LNCAP (cell line): Measurements from ENCODE around the gene BLTP3A.

Experiments
- TF ChIP-seq, protein P1 (sequence below): fragments of 450-650 bp; IDR thresholded peaks from 2 replicates; pipeline ENCODE4 v1.5.1; 2017; ENCODE audit warnings: mild to moderate bottlenecking

The BLTP3A gene, protein sequence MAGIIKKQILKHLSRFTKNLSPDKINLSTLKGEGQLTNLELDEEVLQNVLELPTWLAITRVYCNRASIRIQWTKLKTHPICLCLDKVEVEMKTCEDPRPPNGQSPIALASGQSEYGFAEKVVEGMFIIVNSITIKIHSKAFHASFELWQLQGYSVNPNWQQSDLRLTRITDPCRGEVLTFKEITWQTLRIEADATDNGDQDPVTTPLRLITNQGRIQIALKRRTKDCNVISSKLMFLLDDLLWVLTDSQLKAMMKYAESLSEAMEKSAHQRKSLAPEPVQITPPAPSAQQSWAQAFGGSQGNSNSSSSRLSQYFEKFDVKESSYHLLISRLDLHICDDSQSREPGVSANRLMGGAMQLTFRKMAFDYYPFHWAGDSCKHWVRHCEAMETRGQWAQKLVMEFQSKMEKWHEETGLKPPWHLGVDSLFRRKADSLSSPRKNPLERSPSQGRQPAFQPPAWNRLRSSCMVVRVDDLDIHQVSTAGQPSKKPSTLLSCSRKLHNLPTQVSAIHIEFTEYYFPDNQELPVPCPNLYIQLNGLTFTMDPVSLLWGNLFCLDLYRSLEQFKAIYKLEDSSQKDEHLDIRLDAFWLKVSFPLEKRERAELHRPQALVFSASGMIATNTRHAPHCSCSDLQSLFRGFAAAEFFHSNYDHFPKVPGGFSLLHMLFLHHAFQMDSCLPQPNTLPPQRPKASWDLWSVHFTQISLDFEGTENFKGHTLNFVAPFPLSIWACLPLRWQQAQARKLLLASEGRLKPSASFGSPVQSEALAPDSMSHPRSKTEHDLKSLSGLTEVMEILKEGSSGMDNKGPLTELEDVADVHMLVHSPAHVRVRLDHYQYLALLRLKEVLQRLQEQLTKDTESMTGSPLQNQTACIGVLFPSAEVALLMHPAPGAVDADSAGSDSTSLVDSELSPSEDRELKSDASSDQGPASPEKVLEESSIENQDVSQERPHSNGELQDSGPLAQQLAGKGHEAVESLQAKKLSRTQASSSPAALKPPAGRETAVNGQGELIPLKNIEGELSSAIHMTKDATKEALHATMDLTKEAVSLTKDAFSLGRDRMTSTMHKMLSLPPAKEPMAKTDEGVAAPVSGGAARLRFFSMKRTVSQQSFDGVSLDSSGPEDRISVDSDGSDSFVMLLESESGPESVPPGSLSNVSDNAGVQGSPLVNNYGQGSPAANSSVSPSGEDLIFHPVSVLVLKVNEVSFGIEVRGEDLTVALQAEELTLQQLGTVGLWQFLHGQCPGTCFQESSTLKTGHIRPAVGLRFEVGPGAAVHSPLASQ (N-terminal part only)

DNA sequence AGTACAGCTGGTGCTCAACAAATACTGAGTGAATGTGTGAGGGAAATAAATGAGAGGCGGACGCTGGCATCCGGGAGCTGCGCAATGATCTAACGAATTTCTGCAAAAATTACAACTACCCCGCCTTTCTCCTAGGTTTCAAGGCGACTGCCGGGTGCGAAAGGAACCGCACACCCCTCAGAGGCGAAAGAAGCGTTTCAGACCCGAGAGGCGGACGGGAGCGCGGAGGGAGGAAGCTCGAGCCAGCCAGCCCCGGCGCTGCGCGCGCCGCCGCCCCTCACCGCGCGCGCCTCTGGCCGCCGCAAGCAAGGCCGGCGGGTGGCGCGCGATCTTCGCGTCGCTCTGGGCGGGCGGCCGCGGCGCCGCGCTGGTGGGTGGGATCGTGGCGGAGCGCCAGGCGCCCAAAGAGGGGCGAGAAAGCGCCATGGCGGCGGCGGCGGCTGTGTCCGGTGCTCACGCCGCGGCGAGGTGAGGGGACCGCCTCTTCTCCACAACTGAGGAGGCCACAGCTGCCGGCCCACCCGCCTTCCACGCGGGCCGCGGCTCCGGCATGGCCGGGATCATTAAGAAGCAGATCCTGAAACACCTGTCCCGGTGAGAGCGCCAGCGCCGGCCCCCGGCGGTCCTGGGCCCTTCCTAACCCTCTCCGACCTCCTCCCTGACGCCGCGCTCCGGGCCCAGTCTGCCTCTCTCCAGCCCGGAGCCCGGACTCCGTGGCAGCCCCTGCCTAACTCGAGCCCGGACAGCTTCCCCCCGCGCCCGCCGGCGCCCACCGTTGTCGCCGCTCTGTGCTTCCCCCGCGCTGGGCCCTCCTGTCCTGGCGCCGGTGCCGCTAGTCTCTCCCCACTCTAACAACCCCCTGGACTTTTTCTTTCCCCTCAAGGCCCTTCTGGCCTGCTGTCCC, at the start of gene BLTP3A:
BLTP3A (plus strand) TSS at position 383 of the 904 bp plus-strand sequence; CDS start at position 551, 168 bp downstream.
- TF ChIP-seq, protein P1, sequence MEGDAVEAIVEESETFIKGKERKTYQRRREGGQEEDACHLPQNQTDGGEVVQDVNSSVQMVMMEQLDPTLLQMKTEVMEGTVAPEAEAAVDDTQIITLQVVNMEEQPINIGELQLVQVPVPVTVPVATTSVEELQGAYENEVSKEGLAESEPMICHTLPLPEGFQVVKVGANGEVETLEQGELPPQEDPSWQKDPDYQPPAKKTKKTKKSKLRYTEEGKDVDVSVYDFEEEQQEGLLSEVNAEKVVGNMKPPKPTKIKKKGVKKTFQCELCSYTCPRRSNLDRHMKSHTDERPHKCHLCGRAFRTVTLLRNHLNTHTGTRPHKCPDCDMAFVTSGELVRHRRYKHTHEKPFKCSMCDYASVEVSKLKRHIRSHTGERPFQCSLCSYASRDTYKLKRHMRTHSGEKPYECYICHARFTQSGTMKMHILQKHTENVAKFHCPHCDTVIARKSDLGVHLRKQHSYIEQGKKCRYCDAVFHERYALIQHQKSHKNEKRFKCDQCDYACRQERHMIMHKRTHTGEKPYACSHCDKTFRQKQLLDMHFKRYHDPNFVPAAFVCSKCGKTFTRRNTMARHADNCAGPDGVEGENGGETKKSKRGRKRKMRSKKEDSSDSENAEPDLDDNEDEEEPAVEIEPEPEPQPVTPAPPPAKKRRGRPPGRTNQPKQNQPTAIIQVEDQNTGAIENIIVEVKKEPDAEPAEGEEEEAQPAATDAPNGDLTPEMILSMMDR: no peak

DNA sequence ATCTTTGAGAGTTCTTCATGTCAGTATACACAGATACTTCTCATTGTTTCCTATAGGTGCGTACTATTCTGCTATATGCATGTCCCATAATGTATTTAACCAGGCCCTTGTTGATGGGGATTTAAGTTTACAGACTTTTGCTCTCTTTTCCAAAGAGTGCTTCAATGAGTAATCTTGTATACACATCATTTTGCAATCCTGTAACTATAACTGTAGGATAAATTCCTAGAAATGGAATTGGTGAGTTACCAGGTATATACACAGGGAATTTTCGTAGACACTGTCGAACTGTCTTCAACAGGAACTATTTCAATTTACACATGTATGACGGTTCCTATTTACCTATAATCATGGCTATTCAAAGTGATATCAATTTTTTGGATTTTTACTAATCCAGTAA, 49.8 kb upstream of the BLTP3A start:
- TF ChIP-seq, protein P1: no peak

DNA sequence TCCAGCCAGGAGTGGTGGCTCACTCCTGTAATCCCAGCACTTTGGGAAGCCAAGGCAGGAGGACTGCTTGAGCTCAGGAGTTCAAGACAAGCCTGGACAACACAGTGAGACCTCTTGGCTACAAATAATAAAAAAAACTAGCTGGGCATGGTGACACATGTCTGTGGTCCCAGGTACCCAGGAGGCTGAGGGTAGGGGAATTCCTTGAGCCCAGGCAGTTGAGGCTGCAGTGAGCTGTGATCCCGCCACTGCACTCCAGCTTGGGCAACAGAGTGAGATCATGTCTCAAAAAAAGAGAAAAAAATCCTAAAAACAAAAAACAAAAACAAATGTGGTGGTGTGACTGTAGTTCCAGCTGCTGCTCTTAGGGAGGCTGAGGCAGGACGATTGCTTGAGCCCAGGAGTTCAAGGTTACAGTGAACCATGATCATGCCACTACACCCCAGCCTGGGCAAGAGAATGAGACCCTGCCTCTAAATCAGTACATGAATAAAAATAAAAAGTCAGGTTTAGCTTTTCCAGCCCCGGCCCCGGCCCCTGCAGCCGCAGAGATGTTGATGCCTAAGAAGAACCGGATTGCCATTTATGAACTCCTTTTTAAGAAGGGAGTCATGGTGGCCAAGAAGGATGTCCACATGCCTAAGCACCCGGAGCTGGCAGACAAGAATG, 48.1 kb upstream of the BLTP3A start:
- TF ChIP-seq, protein P1: no peak

DNA sequence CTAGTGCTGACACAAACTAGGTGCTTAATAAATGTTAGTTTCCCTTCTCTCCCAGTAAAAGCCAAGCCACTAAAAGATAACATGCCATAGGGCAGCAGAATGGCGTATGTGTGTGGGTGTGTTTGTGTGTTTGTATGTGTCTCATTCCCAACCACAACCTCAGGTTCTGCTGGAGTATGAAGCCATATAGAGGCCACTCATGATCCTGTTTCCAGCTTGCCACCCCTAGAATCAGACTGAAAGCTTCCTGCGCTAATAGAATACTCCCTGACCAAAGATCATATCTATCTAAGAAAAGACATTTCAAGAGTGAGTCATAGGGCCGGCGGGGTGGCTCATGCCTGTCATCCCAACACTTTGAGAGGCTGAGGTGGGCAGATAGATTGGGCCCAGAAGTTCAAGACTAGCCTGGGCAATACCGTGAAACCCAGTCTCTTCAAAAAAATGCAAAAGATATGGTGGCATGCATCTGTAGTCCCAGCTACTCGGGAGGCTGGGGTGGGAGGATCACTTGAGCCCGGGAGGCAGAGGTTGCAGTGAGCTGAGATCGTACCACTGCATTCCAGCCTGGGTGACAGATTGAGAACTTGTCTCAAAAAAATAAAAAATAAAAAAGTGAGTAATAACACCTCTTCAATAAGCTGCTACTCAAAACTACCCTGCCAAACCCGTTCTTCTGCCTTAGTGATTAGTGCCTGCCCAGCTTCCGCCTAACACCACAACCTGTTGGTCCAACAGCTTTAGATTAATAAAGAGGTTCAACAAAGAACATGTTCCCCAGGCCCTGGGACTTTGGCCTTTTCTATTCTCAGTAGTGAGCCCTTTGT, 46.4 kb upstream of the BLTP3A start:
- TF ChIP-seq, protein P1: no peak

DNA sequence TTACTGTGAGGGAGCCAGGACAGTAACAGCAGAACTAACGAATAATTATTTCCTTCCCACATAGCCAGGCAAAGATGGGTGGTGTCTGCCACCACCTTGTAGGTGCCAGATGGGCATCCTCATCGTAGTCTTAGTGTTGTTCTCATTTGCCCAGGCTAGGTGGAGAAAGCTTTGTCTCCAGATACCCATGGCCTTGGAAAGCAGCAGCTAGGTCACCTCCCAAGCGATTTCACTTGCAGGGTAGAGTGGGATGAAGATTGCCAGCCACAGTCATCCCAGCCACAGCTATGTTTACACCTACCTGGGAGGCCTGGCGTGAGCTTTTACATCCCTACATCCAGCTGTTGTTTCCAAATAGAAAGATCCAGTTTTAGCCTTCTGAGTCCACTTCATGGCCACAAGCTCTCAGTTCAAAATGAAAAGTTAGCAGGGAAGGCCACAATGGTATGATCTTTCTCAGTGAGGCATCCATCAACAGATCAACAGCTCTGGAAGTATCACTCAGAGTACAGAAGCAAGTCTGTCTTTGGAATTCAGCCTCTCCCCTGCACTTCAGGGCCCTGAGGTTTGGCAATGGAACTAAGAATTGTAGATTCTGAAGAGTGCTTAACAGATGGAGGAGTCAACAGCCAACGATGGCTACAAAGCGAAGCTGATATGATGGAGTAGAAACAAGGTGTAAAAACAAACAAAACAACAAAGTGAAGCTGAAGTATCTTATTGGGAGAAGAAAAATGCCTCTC, 45.6 kb upstream of the BLTP3A start:
- TF ChIP-seq, protein P1: no peak

DNA sequence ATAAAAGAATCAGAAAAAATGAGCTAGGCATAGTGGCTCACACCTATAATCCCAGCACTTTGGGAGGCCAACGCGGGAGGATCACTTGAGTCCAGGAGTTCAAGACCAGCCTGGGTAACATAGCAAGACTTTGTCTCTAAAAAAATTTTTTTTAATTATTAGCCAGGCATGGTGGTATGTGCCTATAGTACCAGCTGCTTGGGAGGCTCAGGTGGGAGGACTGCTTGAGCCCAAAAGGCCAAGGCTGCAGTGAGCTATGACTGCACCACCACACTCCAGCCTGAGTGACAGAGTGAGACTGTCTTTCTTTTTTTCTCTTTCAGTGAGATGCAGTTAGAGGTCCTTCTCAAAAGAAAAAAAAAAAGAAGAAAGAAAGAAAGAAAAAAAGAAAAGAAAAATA, 43.1 kb upstream of the BLTP3A start:
- TF ChIP-seq, protein P1: no peak
